CD14-positive monocyte (primary cell): Measurements from ENCODE around the gene CASTOR1. TPM values are rescaled to one million over a fixed set of nuclear protein-coding genes. Genes with fewer than 3 reads are reported as not detected.

ENCODE experiments used
- DNase-seq, 3 donors: peaks; one replicate each; pipeline ENCODE4 v3.0.0-alpha.2; 2011 to 2022
- H2AFZ ChIP-seq: 2 replicates; pipeline ENCODE4 v1.6.0; 2012; ENCODE audit warnings: mild to moderate bottlenecking, low read depth, low read length, inconsistent platforms; ENCODE audit not compliant: insufficient read depth, poor library complexity, severe bottlenecking
- H3K27ac ChIP-seq, 2 donors: 1 replicate in 1 of 2; 2 replicates in 1 of 2; pipeline ENCODE4 v1.5.1; 2012 to 2013; ENCODE audit warnings: low read length in 2 of 2, control low read depth in 1 of 2, inconsistent platforms in 1 of 2, low read depth in 1 of 2, mild to moderate bottlenecking in 1 of 2
- H3K27me3 ChIP-seq, 2 donors: one replicate each; pipeline versions ENCODE4 v1.6.0 to v1.6.1; 2011 to 2013; ENCODE audit warnings: low read length in 2 of 2; ENCODE audit not compliant: control insufficient read depth in 2 of 2, insufficient read depth in 2 of 2
- H3K36me3 ChIP-seq, 2 donors: replicated peaks in 1 of 2; 1 replicate in 1 of 2; 2 replicates in 1 of 2; pipeline versions ENCODE4 v1.5.1 to v1.6.1; 2012 to 2013; ENCODE audit warnings: low read length in 2 of 2, control low read depth in 1 of 2, inconsistent platforms in 1 of 2, mild to moderate bottlenecking in 1 of 2; ENCODE audit not compliant: insufficient read depth in 2 of 2, control insufficient read depth in 1 of 2
- H3K4me1 ChIP-seq, 2 donors: 1 replicate in 1 of 2; 2 replicates in 1 of 2; pipeline versions ENCODE4 v1.5.1 to v1.6.1; 2012 to 2013; ENCODE audit warnings: low read length in 2 of 2, control low read depth in 1 of 2, inconsistent platforms in 1 of 2, mild to moderate bottlenecking in 1 of 2, moderate library complexity in 1 of 2; ENCODE audit not compliant: insufficient read depth in 2 of 2, control insufficient read depth in 1 of 2
- H3K4me2 ChIP-seq: replicated peaks from 2 replicates; pipeline ENCODE3; 2012; ENCODE audit warnings: low read length, moderate library complexity, mild to moderate bottlenecking; ENCODE audit not compliant: poor library complexity, severe bottlenecking; ENCODE audit errors: extremely low read depth
- H3K4me3 ChIP-seq, 3 experiments: fragments of 200-600 bp in 1 of 3; sonication (generic) in 1 of 3; replicated peaks in 1 of 3; 1 replicate in 2 of 3; 2 replicates in 1 of 3; pipeline ENCODE4 v1.5.1; 2011 to 2013; ENCODE audit warnings: low read length in 3 of 3, mild to moderate bottlenecking in 3 of 3, control low read depth in 2 of 3, low read depth in 2 of 3, inconsistent platforms in 1 of 3, moderate library complexity in 1 of 3
- H3K79me2 ChIP-seq: 2 replicates; pipeline ENCODE4 v1.6.0; 2012; ENCODE audit warnings: mild to moderate bottlenecking, control low read depth, inconsistent platforms, low read length, moderate library complexity; ENCODE audit not compliant: insufficient read depth
- H3K9ac ChIP-seq: 2 replicates; pipeline ENCODE4 v1.6.0; 2017; ENCODE audit warnings: low read length, mild to moderate bottlenecking; ENCODE audit not compliant: insufficient read depth, poor library complexity, severe bottlenecking
- H3K9me3 ChIP-seq, 2 donors: replicated peaks in 1 of 2; 1 replicate in 1 of 2; 2 replicates in 1 of 2; pipeline versions ENCODE4 v1.5.1 to v1.6.1; 2012 to 2013; ENCODE audit warnings: low read length in 2 of 2, control low read depth in 1 of 2; ENCODE audit not compliant: control insufficient read depth in 1 of 2, insufficient read depth in 1 of 2
- H4K20me1 ChIP-seq: 2 replicates; pipeline ENCODE4 v1.6.0; 2012; ENCODE audit warnings: mild to moderate bottlenecking, low read length, control low read depth, moderate library complexity; ENCODE audit not compliant: insufficient read depth
- H3K27ac Mint-ChIP-seq, 7 donors: one replicate each; pipeline ENCODE4 v1.8.0; 2020; ENCODE audit warnings: mild to moderate bottlenecking in 7 of 7, mixed read lengths in 7 of 7, moderate library complexity in 6 of 7, inconsistent platforms in 2 of 7
- H3K27me3 Mint-ChIP-seq, 3 donors: one replicate each; pipeline ENCODE4 v1.8.0; 2021 to 2022; ENCODE audit warnings: low read depth in 3 of 3, mild to moderate bottlenecking in 3 of 3, mixed read lengths in 3 of 3, moderate library complexity in 3 of 3, inconsistent platforms in 1 of 3
- H3K36me3 Mint-ChIP-seq, 2 donors: one replicate each; pipeline ENCODE4 v1.8.0; 2020; ENCODE audit warnings: mixed read lengths in 2 of 2, inconsistent platforms in 1 of 2, mild to moderate bottlenecking in 1 of 2
- H3K4me1 Mint-ChIP-seq: one replicate; pipeline ENCODE4 v1.8.0; 2020; ENCODE audit warnings: mild to moderate bottlenecking, mixed read lengths
- H3K4me3 Mint-ChIP-seq, 2 donors: one replicate each; pipeline ENCODE4 v1.8.0; 2020; ENCODE audit warnings: mild to moderate bottlenecking in 2 of 2, mixed read lengths in 2 of 2, moderate library complexity in 1 of 2
- H3K9me3 Mint-ChIP-seq, 7 donors: one replicate each; pipeline ENCODE4 v1.8.0; 2020 to 2022; ENCODE audit warnings: mixed read lengths in 7 of 7, mild to moderate bottlenecking in 6 of 7, moderate library complexity in 6 of 7, inconsistent platforms in 2 of 7
- CTCF ChIP-seq: fragments of 200-600 bp; IDR thresholded peaks from one replicate; pipeline ENCODE4 v1.8.0; 2022; ENCODE audit warnings: antibody characterized with exemption, mild to moderate bottlenecking
- WGBS: methylation state at CpG from one replicate; pipeline ENCODE4 v1.1.5; 2013; ENCODE audit warnings: missing lambda C conversion rate; ENCODE audit not compliant: insufficient coverage; 5-methylcytosine and 5-hydroxymethylcytosine counted together
- intact Hi-C, 2 donors: fragments of 100-400 bp; cut with micrococcal nuclease; formaldehyde crosslinking; loops; one replicate each; pipeline versions ENCODE4 v1.15.0 to v1.15.1; 2023
- polyA plus RNA-seq, 3 donors: library from polyadenylated mRNA; depleted of rRNA in 1 of 3; unstranded in 2 of 3; stranded (reverse) in 1 of 3; fragments of 300-500 nt in 2 of 3; fragments of >200 nt in 1 of 3; fragmentation: Illumina TruSeq in 2 of 3; gene quantifications; 1 replicate in 2 of 3; 2 replicates in 1 of 3; pipeline ENCODE4 v1.2.3, GENCODE V29; 2012 to 2021

Gene CASTOR1
- polyA plus RNA-seq, 3 donors: 6.4 to 15.5 (median 6.5) TPM

GRCh38 chr22:30248484-30248883 lies 40.8 kb downstream of the CASTOR1 start:
- H3K4me1 Mint-ChIP-seq: peaks cover 39% of the 10 kb centered on the region
- H3K27me3 Mint-ChIP-seq: peaks cover 47 to 56% (median 53%) of the 10 kb centered on the region in 3 donors
- H3K27ac ChIP-seq: no peak overlapping the region
- peaks cover 0 to 5% (median 0%) of the 10 kb centered on the region in 7 donors for H3K9me3 Mint-ChIP-seq
- no peak for TF ChIP-seq CTCF
- intact Hi-C loops: loop anchor here in 1 of 2 donors (10.0 kb wide), 1 partner anchor 214 kb away; no protein-coding TSS in a partner anchor
- H3K4me3 ChIP-seq: no peak overlapping the region
- peaks cover 0 to 5% of the 10 kb centered on the region in 2 donors for H3K9me3 ChIP-seq
- H3K79me2 ChIP-seq: no peaks in the 10 kb centered on the region
- no peak overlapping the region for H3K9ac ChIP-seq
- H3K4me3 Mint-ChIP-seq: peak overlapping the region in 1 of 2 donors; percentile 63
- no peak for DNase-seq
- H4K20me1 ChIP-seq: no peaks in the 10 kb centered on the region
- H3K36me3 Mint-ChIP-seq: peaks cover 0 to 2% of the 10 kb centered on the region in 2 donors
- 79% methylated on average over 6 of the region's 6 CpGs for WGBS
- no peak overlapping the region for H2AFZ ChIP-seq
- peak overlapping the region in 2 of 7 donors; percentile 47 to 58 for H3K27ac Mint-ChIP-seq
- H3K4me1 ChIP-seq: peaks cover 21 to 31% of the 10 kb centered on the region in 2 donors
- H3K4me2 ChIP-seq: no peak overlapping the region
- peaks cover 13 to 45% of the 10 kb centered on the region in 2 donors for H3K27me3 ChIP-seq
- no peaks in the 10 kb centered on the region for H3K36me3 ChIP-seq

- H3K9ac ChIP-seq: no peak overlapping the region
- H3K9me3 Mint-ChIP-seq: peaks cover 0 to 5% (median 0%) of the 10 kb centered on the region in 7 donors
- H3K36me3 Mint-ChIP-seq: peaks cover 0 to 2% of the 10 kb centered on the region in 2 donors
- TF ChIP-seq CTCF: no peak
- intact Hi-C loops: loop anchor here in 1 of 2 donors (10.0 kb wide), 1 partner anchor 213 kb away; no protein-coding TSS in a partner anchor
- H3K4me1 ChIP-seq: peaks cover 20 to 26% of the 10 kb centered on the region in 2 donors
- H2AFZ ChIP-seq: no peak overlapping the region
- peak overlapping the region in 1 of 7 donors; percentile 43 for H3K27ac Mint-ChIP-seq
- no peak for DNase-seq
- WGBS: 13% methylated on average over 9 of the region's 12 CpGs
- H3K36me3 ChIP-seq: no peaks in the 10 kb centered on the region
- no peaks in the 10 kb centered on the region for H4K20me1 ChIP-seq
- H3K27me3 ChIP-seq: peaks cover 13 to 45% of the 10 kb centered on the region in 2 donors
- H3K27me3 Mint-ChIP-seq: peaks cover 45 to 57% (median 53%) of the 10 kb centered on the region in 3 donors
- no peaks in the 10 kb centered on the region for H3K79me2 ChIP-seq
- H3K4me1 Mint-ChIP-seq: peaks cover 34% of the 10 kb centered on the region
- no peak overlapping the region for H3K4me2 ChIP-seq
- peaks cover 0 to 5% of the 10 kb centered on the region in 2 donors for H3K9me3 ChIP-seq
- no peak overlapping the region for H3K4me3 ChIP-seq
- H3K27ac ChIP-seq: no peak overlapping the region
- H3K4me3 Mint-ChIP-seq: peak overlapping the region in 1 of 2 donors; percentile 63
Observed at GRCh38 chr22:30247974-30248373, 41.3 kb downstream of the CASTOR1 start.
